ENCODE data around the gene TMC2.

The TMC2 gene

GRCh38 chr20:2595076-2595475 is 58.7 kb downstream of the TMC2 start:
- DNase-seq: no peak

GRCh38 chr20:2596673-2597279 is 60.4 kb downstream of the TMC2 start:
- no peak for DNase-seq

GRCh38 chr20:2599288-2600006 is 63.1 kb downstream of the TMC2 start:
- DNase-seq: no peak

- no peak for DNase-seq
These were observed 65.8 kb downstream of the TMC2 start for GRCh38 chr20:2602046-2602735.

GRCh38 chr20:2602746-2603145 is 66.4 kb downstream of the TMC2 start:
- DNase-seq: no peak

- DNase-seq: no peak
These were observed 67.6 kb downstream of the TMC2 start for GRCh38 chr20:2603816-2604505.

- DNase-seq: no peak
These were observed 68.1 kb downstream of the TMC2 start for GRCh38 chr20:2604506-2604835.

- no peak for DNase-seq
These were observed 70.2 kb downstream of the TMC2 start for GRCh38 chr20:2606507-2607006.

GRCh38 chr20:2610326-2610725 is 74.0 kb downstream of the TMC2 start:
- DNase-seq: no peak

GRCh38 chr20:2610941-2611720 is 74.8 kb downstream of the TMC2 start:
- no peak for DNase-seq

GRCh38 chr20:2612073-2612472 is 75.7 kb downstream of the TMC2 start:
- no peak for DNase-seq

- DNase-seq: no peak
These were observed 80.3 kb downstream of the TMC2 start for GRCh38 chr20:2616634-2617033.

GRCh38 chr20:2617099-2617714 is 80.8 kb downstream of the TMC2 start:
- no peak for DNase-seq

GRCh38 chr20:2618815-2619214 is 82.4 kb downstream of the TMC2 start:
- DNase-seq: no peak

- DNase-seq: no peak
These were observed 83.0 kb downstream of the TMC2 start for GRCh38 chr20:2619337-2619736.

- no peak for DNase-seq
These were observed 83.7 kb downstream of the TMC2 start for GRCh38 chr20:2619961-2620595.

GRCh38 chr20:2624190-2624589 is 87.8 kb downstream of the TMC2 start:
- no peak for DNase-seq

GRCh38 chr20:2625062-2625461 is 88.7 kb downstream of the TMC2 start:
- DNase-seq: no peak

- no peak for DNase-seq
These were observed 90.6 kb downstream of the TMC2 start for GRCh38 chr20:2626853-2627541.

- no peak for DNase-seq
These were observed 94.9 kb downstream of the TMC2 start for GRCh38 chr20:2631228-2631627.

GRCh38 chr20:2633381-2633780 is 97.0 kb downstream of the TMC2 start:
- DNase-seq: no peak
